PFSK-1 (cell line): Measurements from ENCODE around the gene FZD7.

ENCODE experiments used
- FOXP2 ChIP-seq: optimal IDR thresholded peaks from 2 replicates; pipeline ENCODE3; 2011; ENCODE audit warnings: borderline replicate concordance, control low read depth, inconsistent platforms; ENCODE audit not compliant: insufficient read depth; ENCODE audit errors: extremely low read length, extremely low read depth
- POLR2AphosphoS5 ChIP-seq: IDR thresholded peaks from 2 replicates; pipeline ENCODE4 v1.6.1; 2012; ENCODE audit warnings: low read depth, mild to moderate bottlenecking, control low read depth, low read length, moderate library complexity
- REST ChIP-seq, 2 experiments: IDR thresholded peaks; 2 replicates each; pipeline versions ENCODE4 v1.6.1 to v1.8.0; 2011 to 2012; ENCODE audit warnings: low read depth in 2 of 2, low read length in 2 of 2, control low read depth in 1 of 2, inconsistent platforms in 1 of 2, mild to moderate bottlenecking in 1 of 2, moderate library complexity in 1 of 2; ENCODE audit not compliant: insufficient read depth in 1 of 2
- SIN3A ChIP-seq: IDR thresholded peaks from 2 replicates; pipeline ENCODE4 v1.6.1; 2012; ENCODE audit warnings: mild to moderate bottlenecking, low read length, moderate library complexity, borderline replicate concordance; ENCODE audit not compliant: insufficient read depth
- TAF1 ChIP-seq: IDR thresholded peaks from 2 replicates; pipeline ENCODE4 v1.6.1; 2012; ENCODE audit warnings: low read length, control low read depth, borderline replicate concordance; ENCODE audit not compliant: insufficient read depth

FZD7 gene

GRCh38 chr2:202035941-202036372 lies 2.3 kb downstream of the FZD7 start:
- TF ChIP-seq SIN3A (no peak), FOXP2 (no peak), TAF1 (no peak), POLR2AphosphoS5 (no peak), REST (IDR thresholded peaks at IDR 0.05; ENCODE audit: insufficient read depth in 1 of 2, low read depth in 2 of 2, low read length in 2 of 2) (no peak)

GRCh38 chr2:202036601-202037037 lies 3.0 kb downstream of the FZD7 start:
- TF ChIP-seq FOXP2 = no peak
- no peak for TF ChIP-seq SIN3A
- no peak for TF ChIP-seq POLR2AphosphoS5
- no peak for TF ChIP-seq REST (IDR thresholded peaks at IDR 0.05; ENCODE audit: insufficient read depth in 1 of 2, low read depth in 2 of 2, low read length in 2 of 2)
- TF ChIP-seq TAF1 = no peak

GRCh38 chr2:202037086-202037485 lies 3.4 kb downstream of the FZD7 start:
- no peak for TF ChIP-seq FOXP2
- TF ChIP-seq TAF1 = no peak
- TF ChIP-seq REST (IDR thresholded peaks at IDR 0.05; ENCODE audit: insufficient read depth in 1 of 2, low read depth in 2 of 2, low read length in 2 of 2) = no peak
- TF ChIP-seq SIN3A = no peak
- no peak for TF ChIP-seq POLR2AphosphoS5

GRCh38 chr2:202038471-202039277 lies 5.0 kb downstream of the FZD7 start:
- no peak for TF ChIP-seq POLR2AphosphoS5
- no peak for TF ChIP-seq TAF1
- no peak for TF ChIP-seq SIN3A
- TF ChIP-seq REST (IDR thresholded peaks at IDR 0.05; ENCODE audit: insufficient read depth in 1 of 2, low read depth in 2 of 2, low read length in 2 of 2) = no peak
- no peak for TF ChIP-seq FOXP2
